SU-DHL-6 (cell line): ENCODE data around the gene NOTCH4.

Experiments used
- H2AFZ ChIP-seq: fragments of 200-600 bp; sonication (generic); 2 replicates; pipeline ENCODE4 v1.6.1; 2014; ENCODE audit warnings: low read depth, mild to moderate bottlenecking, moderate library complexity, mixed read lengths, antibody characterized with exemption, low read length; ENCODE audit not compliant: severe bottlenecking
- H3F3A ChIP-seq: fragments of 200-600 bp; shearing (Covaris generic); 2 replicates; pipeline ENCODE4 v1.6.0; 2016; ENCODE audit warnings: antibody characterized with exemption, mild to moderate bottlenecking; ENCODE audit not compliant: insufficient read depth
- H3K27ac ChIP-seq: fragments of 200-600 bp; sonication (generic); 2 replicates; pipeline ENCODE4 v1.5.1; 2016; ENCODE audit warnings: low read depth, mild to moderate bottlenecking, low read length, moderate library complexity, mixed read lengths
- H3K27me3 ChIP-seq: fragments of 200-600 bp; sonication (generic), shearing (Covaris generic); 2 replicates; pipeline ENCODE4 v1.6.0; 2014; ENCODE audit warnings: mild to moderate bottlenecking, low read length
- H3K36me3 ChIP-seq: fragments of 200-600 bp; sonication (generic); 2 replicates; pipeline ENCODE4 v1.6.1; 2014; ENCODE audit warnings: mild to moderate bottlenecking, low read length, mixed read lengths
- H3K4me2 ChIP-seq: fragments of 300-600, 200-600 bp; shearing (Covaris generic), sonication (generic); 2 replicates; pipeline ENCODE4 v1.6.0; 2014; ENCODE audit warnings: low read length, low read depth, mild to moderate bottlenecking; ENCODE audit not compliant: poor library complexity, severe bottlenecking
- H3K4me3 ChIP-seq: fragments of 200-600 bp; sonication (generic); 2 replicates; pipeline ENCODE4 v1.5.1; 2014; ENCODE audit warnings: antibody characterized with exemption, low read length, mild to moderate bottlenecking, mixed read lengths; ENCODE audit not compliant: insufficient read depth, poor library complexity, severe bottlenecking
- H3K79me2 ChIP-seq: fragments of 200-600 bp; sonication (generic); 2 replicates; pipeline ENCODE4 v1.6.1; 2014; ENCODE audit warnings: mild to moderate bottlenecking, low read length, moderate library complexity; ENCODE audit not compliant: insufficient read depth
- H3K9ac ChIP-seq: fragments of 200-600 bp; sonication (generic); 2 replicates; pipeline ENCODE4 v1.7.0; 2014; ENCODE audit warnings: mild to moderate bottlenecking, low read length
- H3K9me2 ChIP-seq: fragments of 200-600 bp; sonication (generic); replicated peaks from 2 replicates; pipeline ENCODE4 v1.6.1; 2014; ENCODE audit warnings: low read length; ENCODE audit not compliant: insufficient read depth
- H3K9me3 ChIP-seq: fragments of 200-600 bp; sonication (generic); 2 replicates; pipeline ENCODE4 v1.6.1; 2014; ENCODE audit warnings: low read length, mixed read lengths; ENCODE audit not compliant: insufficient read depth
- H4K20me1 ChIP-seq: fragments of 200-600 bp; sonication (generic); 2 replicates; pipeline ENCODE4 v1.6.1; 2014; ENCODE audit warnings: low read depth, mild to moderate bottlenecking, antibody characterized with exemption, low read length, moderate library complexity, mixed read lengths
- EZH2phosphoT487 ChIP-seq: fragments of 200-600 bp; sonication (generic), shearing (Covaris generic); conservative IDR thresholded peaks from 2 replicates; pipeline ENCODE4 v1.6.1; 2018; ENCODE audit warnings: mild to moderate bottlenecking, antibody characterized with exemption, low read length, moderate library complexity, mixed read lengths
- TF ChIP-seq, protein P1 (sequence below): fragments of 200-600 bp; sonication (generic); IDR thresholded peaks from one replicate; pipeline ENCODE4 v1.5.1; 2017; ENCODE audit warnings: antibody characterized with exemption, mild to moderate bottlenecking, low read length, moderate library complexity; ENCODE audit not compliant: insufficient read depth, poor library complexity, severe bottlenecking

The NOTCH4 gene

DNA sequence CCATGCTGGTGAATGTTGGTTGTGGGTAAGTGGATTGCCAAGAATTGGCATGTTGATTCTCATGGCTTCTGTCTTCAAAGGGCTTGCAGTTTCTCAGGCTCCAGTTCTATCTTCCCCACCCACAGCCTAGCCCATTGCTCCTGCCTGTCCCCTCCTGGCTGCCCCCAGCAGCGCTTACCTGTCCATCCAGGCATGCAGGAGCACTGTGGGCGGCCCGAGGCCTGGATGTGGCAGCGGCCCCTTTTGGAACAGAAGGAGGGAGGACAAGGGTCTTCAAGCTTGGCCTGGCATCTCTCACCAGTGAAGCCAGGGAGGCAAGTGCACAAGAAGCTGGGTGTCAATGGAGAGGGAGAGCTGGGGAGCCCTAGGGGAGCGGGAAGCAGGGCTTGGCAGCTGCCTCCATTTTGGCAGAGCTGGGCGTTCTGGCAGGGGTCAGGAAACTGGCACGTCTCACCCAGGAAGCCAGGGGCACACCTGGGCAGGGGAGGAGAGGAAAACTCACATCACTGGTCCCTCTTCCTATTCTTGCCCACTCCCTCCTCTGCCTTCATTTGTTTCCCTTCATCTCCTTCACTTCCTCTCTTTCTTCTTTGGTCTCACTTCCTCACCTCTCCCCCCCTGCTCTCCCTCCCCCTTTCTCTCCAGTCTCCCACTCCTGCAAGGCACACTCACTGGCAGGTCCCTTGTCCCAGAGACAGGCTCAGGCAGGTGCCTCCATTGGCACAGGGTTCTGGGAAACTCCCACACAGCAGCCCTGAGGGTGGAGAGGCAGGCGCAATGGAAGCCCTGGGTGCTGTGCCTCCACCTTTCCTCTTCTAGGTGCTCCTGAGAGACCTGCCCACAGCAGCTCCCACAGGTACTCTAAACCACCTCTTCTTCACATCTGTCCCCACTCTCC is 1.3 kb downstream of the NOTCH4 start:
- H3K4me3 ChIP-seq: no peak overlapping the region
- H3K36me3 ChIP-seq: no peaks in the 10 kb centered on the region
- no peaks in the 10 kb centered on the region for H3F3A ChIP-seq
- H3K27ac ChIP-seq: no peak overlapping the region
- TF ChIP-seq, protein P1, sequence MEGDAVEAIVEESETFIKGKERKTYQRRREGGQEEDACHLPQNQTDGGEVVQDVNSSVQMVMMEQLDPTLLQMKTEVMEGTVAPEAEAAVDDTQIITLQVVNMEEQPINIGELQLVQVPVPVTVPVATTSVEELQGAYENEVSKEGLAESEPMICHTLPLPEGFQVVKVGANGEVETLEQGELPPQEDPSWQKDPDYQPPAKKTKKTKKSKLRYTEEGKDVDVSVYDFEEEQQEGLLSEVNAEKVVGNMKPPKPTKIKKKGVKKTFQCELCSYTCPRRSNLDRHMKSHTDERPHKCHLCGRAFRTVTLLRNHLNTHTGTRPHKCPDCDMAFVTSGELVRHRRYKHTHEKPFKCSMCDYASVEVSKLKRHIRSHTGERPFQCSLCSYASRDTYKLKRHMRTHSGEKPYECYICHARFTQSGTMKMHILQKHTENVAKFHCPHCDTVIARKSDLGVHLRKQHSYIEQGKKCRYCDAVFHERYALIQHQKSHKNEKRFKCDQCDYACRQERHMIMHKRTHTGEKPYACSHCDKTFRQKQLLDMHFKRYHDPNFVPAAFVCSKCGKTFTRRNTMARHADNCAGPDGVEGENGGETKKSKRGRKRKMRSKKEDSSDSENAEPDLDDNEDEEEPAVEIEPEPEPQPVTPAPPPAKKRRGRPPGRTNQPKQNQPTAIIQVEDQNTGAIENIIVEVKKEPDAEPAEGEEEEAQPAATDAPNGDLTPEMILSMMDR: no peak
- no peaks in the 10 kb centered on the region for H3K9me3 ChIP-seq
- no peaks in the 10 kb centered on the region for H3K9me2 ChIP-seq
- no peak overlapping the region for H2AFZ ChIP-seq
- H3K27me3 ChIP-seq: no peaks in the 10 kb centered on the region
- no peak overlapping the region for H3K4me2 ChIP-seq
- H3K79me2 ChIP-seq: no peaks in the 10 kb centered on the region
- H4K20me1 ChIP-seq: no peaks in the 10 kb centered on the region
- no peak overlapping the region for H3K9ac ChIP-seq

DNA sequence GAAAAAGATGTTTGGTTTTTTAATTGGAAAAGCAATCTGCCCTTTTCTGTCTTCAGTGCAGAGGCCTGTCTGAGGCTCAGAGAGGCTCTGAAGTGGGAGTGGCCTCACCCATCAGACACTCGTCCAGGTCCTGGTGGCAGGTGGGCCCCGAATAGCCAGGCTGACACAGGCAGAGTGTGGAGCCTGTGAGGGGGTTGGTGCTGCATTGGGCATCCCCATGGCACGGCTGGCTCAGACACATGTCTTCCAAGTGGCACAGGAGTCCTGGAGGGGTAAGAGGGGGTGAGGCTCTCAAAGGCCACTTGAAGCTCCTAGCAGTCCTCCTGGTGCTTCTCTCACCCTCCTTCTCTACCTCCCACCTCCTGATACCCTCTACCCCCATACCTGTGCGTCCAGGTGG is 3.8 kb downstream of the NOTCH4 start:
- Histone ChIP-seq H3K4me2 (no peak overlapping the region), H3F3A (no peaks in the 10 kb centered on the region), H3K9me3 (no peaks in the 10 kb centered on the region), H4K20me1 (no peaks in the 10 kb centered on the region), H3K27me3 (no peaks in the 10 kb centered on the region), H3K36me3 (no peaks in the 10 kb centered on the region), H3K9ac (no peak overlapping the region), H2AFZ (no peak overlapping the region), H3K27ac (no peak overlapping the region), H3K4me3 (no peak overlapping the region), H3K79me2 (no peaks in the 10 kb centered on the region), H3K9me2 (no peaks in the 10 kb centered on the region)
- TF ChIP-seq EZH2phosphoT487: no peak
- TF ChIP-seq, protein P1: no peak

- Histone ChIP-seq H2AFZ (no peak overlapping the region), H3K27me3 (no peaks in the 10 kb centered on the region), H3K9ac (no peak overlapping the region)
Measured at GRCh38 chr6:32218167-32218566, 5.7 kb downstream of the NOTCH4 start.

More at GRCh38 chr6:32218167-32218566, 5.7 kb downstream of the NOTCH4 start:
- no peaks in the 10 kb centered on the region for H3F3A ChIP-seq
- H3K27ac ChIP-seq: no peak overlapping the region
- H3K4me3 ChIP-seq: no peak overlapping the region
- no peaks in the 10 kb centered on the region for H3K9me3 ChIP-seq
- no peak for TF ChIP-seq EZH2phosphoT487
- TF ChIP-seq, protein P1: no peak
- no peaks in the 10 kb centered on the region for H4K20me1 ChIP-seq
- no peak overlapping the region for H3K4me2 ChIP-seq
- no peaks in the 10 kb centered on the region for H3K9me2 ChIP-seq
- H3K36me3 ChIP-seq: no peaks in the 10 kb centered on the region
- no peaks in the 10 kb centered on the region for H3K79me2 ChIP-seq
